GM19468 (cell line): ENCODE data around the gene RAB7A.

Source experiments
- ATAC-seq: cut with Tn5 transposase; IDR thresholded peaks from one replicate; pipeline ENCODE4 v1.9.1; 2021; ENCODE audit warnings: mild to moderate bottlenecking, moderate library complexity, moderate number of reproducible peaks; ENCODE audit not compliant: unreplicated experiment; ENCODE audit errors: extremely low read depth

Gene RAB7A

DNA sequence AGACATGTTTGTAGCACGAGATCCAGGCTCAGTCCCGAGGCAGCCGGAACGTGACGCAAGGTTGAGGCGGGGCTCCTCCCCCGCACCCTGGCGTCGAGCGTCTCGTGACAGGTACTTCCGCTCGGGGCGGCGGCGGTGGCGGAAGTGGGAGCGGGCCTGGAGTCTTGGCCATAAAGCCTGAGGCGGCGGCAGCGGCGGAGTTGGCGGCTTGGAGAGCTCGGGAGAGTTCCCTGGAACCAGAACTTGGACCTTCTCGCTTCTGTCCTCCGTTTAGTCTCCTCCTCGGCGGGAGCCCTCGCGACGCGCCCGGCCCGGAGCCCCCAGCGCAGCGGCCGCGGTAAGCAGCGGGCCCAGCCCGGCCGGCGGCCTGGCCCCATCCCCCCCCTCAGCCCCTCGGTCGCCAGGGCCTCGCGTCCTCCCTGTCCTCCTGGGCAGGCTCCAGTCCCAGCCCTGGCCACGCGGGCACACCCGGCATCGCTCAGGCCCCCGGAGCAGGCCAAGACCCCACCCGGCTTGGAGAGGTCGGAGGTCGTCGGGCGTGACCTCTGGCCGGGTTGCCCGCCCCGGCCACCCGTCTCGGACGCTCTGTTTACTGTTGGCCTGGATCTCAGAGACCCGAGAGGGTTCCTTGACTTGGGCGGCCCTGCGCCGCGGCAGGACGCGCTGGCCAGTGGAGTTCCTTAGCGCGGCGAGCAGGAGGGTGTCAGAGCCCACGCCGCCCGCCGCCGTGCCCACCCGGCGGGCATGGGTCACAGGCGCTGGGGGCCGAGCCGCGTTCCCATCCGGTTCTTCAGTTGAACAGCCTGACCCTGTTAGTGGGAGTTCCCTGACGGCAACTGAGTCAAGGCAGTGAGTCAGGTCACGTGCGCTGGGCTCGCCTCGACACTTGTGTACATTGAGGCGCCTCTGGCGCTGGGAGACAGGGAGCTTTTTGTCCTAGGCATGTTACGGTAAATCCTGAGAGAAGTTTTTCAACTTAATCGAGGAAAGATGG, at the start of gene RAB7A:
RAB7A (plus strand) TSS at position 161 of the 994 bp plus-strand sequence. CDS start 69,185 bp downstream, outside the sequence.
- peak; percentile 70 for ATAC-seq

- no peak for ATAC-seq
Measured at GRCh38 chr3:128679338-128679737, 46.6 kb upstream of the RAB7A start.

DNA sequence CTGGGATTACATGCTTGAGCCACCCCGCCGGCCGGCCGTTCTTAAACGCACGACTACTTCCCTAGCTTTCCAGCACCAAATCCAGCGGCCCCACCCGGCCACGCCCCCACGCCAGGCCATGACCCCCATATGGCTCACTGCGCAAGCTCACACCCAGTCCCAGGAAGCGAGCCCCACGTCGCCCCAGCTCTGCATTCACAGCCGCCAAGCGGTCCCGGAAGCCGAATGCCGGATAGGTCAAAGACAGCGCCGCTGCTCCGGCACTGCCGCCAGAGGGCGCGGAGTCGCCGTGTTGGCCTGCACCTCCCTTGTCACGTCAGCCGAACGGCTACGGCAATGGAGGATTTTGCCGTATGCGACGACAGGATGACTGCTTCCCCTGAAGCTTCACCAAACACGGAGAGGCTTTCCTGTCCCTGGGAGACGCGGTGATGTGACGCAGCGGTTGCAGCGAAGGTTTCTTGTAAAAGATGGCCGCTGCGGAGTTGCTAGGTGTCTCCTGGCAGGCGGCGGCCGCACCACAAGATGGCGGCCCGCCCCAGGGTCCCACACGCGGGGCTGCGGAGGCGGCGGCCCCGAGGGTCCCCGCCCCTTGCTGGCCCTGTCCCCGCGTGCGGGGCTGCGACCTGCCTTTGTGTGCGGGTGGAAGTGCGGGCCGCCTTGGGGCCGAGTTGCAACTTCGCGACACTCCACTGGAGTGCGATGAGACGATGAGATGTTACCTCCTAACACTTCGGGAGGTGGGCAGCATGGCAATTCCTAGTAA, 45.2 kb upstream of the RAB7A start:
- ATAC-seq = peak; percentile 85

GRCh38 chr3:128681369-128681829, 44.6 kb upstream of the RAB7A start:
- no peak for ATAC-seq

DNA sequence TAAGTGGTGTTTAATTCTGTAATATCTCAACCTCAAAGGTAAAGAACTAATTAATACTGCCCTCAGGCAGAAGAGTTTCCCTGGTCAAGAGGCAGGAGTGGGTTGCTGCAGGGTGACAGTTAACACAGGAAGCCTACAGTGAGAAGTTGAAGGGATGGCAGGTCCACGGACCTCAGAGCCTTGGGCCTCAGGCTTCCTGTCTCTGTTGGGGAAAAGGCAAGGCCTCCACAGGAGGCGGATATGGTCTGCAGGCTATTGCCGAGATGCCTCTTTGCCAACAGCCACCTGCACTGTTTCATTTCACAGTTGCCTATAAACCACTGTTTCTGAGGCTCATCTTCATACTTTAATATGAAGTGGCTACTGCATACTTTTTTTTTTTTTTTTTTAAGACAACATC, 42.0 kb upstream of the RAB7A start:
- no peak for ATAC-seq

DNA sequence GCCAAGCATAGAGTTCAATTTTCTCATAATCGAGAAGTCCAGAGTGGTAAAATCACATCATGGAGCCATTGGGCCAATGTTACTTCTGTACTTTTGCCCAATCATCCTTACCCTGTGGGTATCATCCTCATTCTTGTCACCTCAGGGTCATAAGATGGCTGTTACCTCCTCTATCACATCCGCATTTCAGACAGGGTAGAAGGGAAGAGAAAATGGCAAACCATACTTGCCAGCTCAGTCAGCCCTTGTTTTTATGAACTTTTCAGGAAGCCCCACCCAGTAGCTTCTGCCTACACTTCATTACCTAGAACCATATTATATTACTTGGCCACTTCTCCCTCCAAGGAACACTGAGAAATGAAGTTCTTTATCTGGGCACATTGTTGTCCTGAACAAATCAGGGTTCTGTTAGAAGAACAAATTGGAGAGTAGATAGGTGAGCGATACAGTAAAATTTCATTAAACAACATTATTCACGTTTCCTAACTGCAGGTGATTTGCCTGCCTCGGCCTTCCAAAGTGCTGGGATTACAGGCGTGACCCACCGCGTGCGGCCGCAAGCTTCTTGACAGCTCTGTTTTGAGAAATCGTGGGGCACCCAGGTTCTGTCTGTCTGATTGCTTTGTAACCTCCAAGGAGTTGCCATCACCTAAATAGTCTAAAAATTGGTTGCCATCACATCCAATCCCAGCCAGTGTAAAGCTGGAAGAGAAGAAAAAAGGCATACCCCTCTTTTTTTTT, 40.8 kb upstream of the RAB7A start:
- no peak for ATAC-seq

DNA sequence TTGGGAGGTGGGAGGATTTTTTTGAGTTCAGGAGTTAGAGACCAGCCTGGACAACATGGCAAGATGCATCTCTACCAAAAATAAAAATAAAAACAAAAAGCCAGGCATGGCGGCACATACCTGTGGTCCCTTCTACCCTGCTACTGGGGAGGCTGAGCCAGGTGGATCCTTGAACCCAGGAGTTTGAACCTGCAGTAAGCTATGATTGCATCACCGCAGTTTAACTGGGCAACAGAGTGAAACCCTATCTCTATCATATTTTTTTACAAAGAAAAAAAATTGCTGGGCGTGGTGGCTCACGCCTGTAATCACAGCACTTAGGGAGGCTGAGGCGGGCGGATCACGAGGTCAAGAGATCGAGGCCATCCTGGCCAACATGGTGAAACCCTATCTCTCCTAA, 39.5 kb upstream of the RAB7A start:
- ATAC-seq = no peak

DNA sequence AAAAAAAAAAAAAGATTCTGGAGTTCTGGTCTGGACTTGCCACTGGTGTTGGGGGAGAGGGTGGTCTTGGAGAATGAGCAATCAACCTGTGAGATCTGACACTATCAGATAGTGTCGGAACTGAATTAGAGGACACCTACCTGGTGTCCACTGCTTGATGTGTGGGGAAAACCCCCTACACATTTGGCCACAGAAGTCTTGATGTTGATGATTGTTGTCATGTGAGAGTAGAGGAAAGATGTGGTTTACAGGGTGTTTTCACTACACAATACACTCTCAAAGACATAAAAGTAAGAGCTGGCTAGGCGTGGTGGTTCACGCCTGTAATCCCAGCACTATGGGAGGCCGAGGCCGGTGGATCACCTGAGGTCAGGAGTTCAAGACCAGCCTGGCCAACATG, 36.9 kb upstream of the RAB7A start:
- ATAC-seq = no peak

GRCh38 chr3:128693696-128694095, 32.3 kb upstream of the RAB7A start:
- no peak for ATAC-seq

DNA sequence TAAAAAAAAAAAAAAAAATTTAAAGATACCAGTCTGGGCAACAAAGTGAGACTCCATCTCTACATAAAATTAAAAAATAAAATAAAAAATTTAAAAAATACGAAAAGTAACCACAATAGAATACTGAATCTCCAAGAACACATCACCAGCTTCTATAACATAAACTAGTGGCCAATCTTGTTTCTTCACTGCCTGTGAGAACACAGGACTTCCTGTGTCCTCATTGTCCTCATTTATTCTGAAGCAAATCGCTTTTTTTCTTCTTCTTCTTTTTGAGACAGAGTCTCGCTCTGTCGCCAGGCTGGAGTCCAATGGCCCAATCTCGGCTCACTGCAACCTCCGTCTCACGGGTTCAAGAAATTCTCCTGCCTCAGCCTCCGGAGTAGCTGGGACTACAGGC, 28.6 kb upstream of the RAB7A start:
- ATAC-seq = no peak

GRCh38 chr3:128698211-128699047, 27.6 kb upstream of the RAB7A start:
- ATAC-seq = no peak

- no peak for ATAC-seq
Measured at GRCh38 chr3:128701342-128702212, 24.4 kb upstream of the RAB7A start.

GRCh38 chr3:128702391-128702790, 23.6 kb upstream of the RAB7A start:
- ATAC-seq = no peak

DNA sequence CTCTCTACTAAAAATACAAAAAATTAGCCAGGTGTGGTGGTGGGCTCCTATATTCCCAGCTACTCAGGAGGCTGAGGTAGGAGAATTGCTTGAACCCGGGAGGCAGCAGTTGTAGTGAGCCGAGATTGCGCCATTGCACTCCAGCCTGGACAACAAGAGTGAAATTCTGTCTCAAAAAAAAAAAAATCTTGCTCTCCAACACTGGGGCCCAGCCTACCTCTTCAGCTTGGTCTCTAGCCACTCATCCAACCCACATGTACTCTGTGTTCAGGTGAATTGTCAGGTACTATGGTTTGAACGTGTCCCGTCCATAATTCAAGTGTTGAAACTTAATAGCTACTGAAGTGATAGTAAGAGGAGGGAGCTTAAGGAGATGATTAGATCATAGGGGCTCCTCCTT, 22.4 kb upstream of the RAB7A start:
- ATAC-seq = no peak

- no peak for ATAC-seq
Measured at GRCh38 chr3:128706086-128706615, 19.8 kb upstream of the RAB7A start.

- no peak for ATAC-seq
Measured at GRCh38 chr3:128707928-128708494, 18.0 kb upstream of the RAB7A start.

- no peak for ATAC-seq
Measured at GRCh38 chr3:128709038-128709437, 16.9 kb upstream of the RAB7A start.
